GM12878 (cell line): ENCODE measurements around the gene PRMT7. TPM values are rescaled to one million over a fixed set of nuclear protein-coding genes. Genes with fewer than 3 reads are reported as not detected.

Source experiments
- BCLAF1 ChIP-seq: fragments of 450-650 bp; IDR thresholded peaks from 2 replicates; pipeline ENCODE4 v1.6.1; 2017; ENCODE audit warnings: antibody characterized with exemption, mild to moderate bottlenecking, moderate library complexity
- BHLHE40 ChIP-seq, 2 experiments: fragments of 450-650 bp in 1 of 2; IDR thresholded peaks; 2 replicates each; pipeline ENCODE4 v1.6.1; 2011 to 2017; ENCODE audit warnings: low read depth in 2 of 2, borderline replicate concordance in 1 of 2, improper control_type of control experiment in 1 of 2, low read length in 1 of 2, mild to moderate bottlenecking in 1 of 2
- CREM ChIP-seq: IDR thresholded peaks from 2 replicates; pipeline ENCODE4 v1.6.1; 2014; ENCODE audit warnings: antibody characterized with exemption, low read depth
- E2F4 ChIP-seq: IDR thresholded peaks from 2 replicates; pipeline ENCODE4 v1.6.1; 2012; ENCODE audit warnings: low read depth, low read length, improper control_type of control experiment
- ETV6 ChIP-seq, 2 experiments: fragments of 450-650 bp in 1 of 2; IDR thresholded peaks in 1 of 2; conservative IDR thresholded peaks in 1 of 2; 2 replicates each; pipeline ENCODE4 v1.6.1; 2014; ENCODE audit warnings: antibody characterized with exemption in 1 of 2, borderline replicate concordance in 1 of 2, low read depth in 1 of 2, mild to moderate bottlenecking in 1 of 2, moderate library complexity in 1 of 2
- JUNB ChIP-seq: IDR thresholded peaks from 2 replicates; pipeline ENCODE4 v1.6.1; 2016; ENCODE audit warnings: antibody characterized with exemption, mild to moderate bottlenecking
- MLLT1 ChIP-seq: fragments of 450-650 bp; IDR thresholded peaks from 2 replicates; pipeline ENCODE4 v1.6.1; 2016; ENCODE audit warnings: mild to moderate bottlenecking
- MYB ChIP-seq: fragments of 150-350 bp; IDR thresholded peaks from 2 replicates; pipeline ENCODE4 v1.6.1; 2014; ENCODE audit warnings: mild to moderate bottlenecking, low read depth, low read length, borderline replicate concordance
- NFXL1 ChIP-seq: fragments of 450-650 bp; IDR thresholded peaks from 2 replicates; pipeline ENCODE4 v1.6.1; 2017; ENCODE audit warnings: antibody characterized with exemption, mild to moderate bottlenecking, borderline replicate concordance
- NFYA ChIP-seq: IDR thresholded peaks from 2 replicates; pipeline ENCODE4 v1.6.1; 2011; ENCODE audit warnings: low read depth, mild to moderate bottlenecking, low read length, improper control_type of control experiment, borderline replicate concordance
- NR2F1 ChIP-seq: fragments of 450-650 bp; conservative IDR thresholded peaks from 2 replicates; pipeline ENCODE4 v1.6.1; 2017; ENCODE audit warnings: mild to moderate bottlenecking
- PAX5 ChIP-seq: IDR thresholded peaks from 2 replicates; pipeline ENCODE4 v1.6.1; 2011; ENCODE audit warnings: low read depth, low read length, borderline replicate concordance
- POLR2A ChIP-seq: IDR thresholded peaks from 2 replicates; pipeline ENCODE4 v1.6.1; 2011; ENCODE audit warnings: low read depth, mild to moderate bottlenecking, low read length
- RELA ChIP-seq: fragments of 450-650 bp; IDR thresholded peaks from 2 replicates; pipeline ENCODE4 v1.8.0; 2014; ENCODE audit warnings: borderline replicate concordance; ENCODE audit not compliant: partially characterized antibody
- SKIL ChIP-seq: fragments of 450-650 bp; IDR thresholded peaks from 2 replicates; pipeline ENCODE4 v1.6.1; 2017; ENCODE audit warnings: mild to moderate bottlenecking, low read depth, inconsistent platforms; ENCODE audit not compliant: poor library complexity, severe bottlenecking
- SPI1 ChIP-seq: IDR thresholded peaks from 2 replicates; pipeline ENCODE4 v1.6.1; 2011; ENCODE audit warnings: low read depth, mild to moderate bottlenecking, low read length, moderate library complexity, borderline replicate concordance; ENCODE audit not compliant: insufficient read depth
- TARDBP ChIP-seq: IDR thresholded peaks from 2 replicates; pipeline ENCODE4 v1.6.1; 2016; ENCODE audit warnings: borderline replicate concordance
- YY1 ChIP-seq: IDR thresholded peaks from 2 replicates; pipeline ENCODE4 v1.6.1; 2011; ENCODE audit warnings: low read depth, mild to moderate bottlenecking, low read length
- ZBTB33 ChIP-seq: fragments of 450-650 bp; IDR thresholded peaks from 2 replicates; pipeline ENCODE4 v1.6.1; 2017; ENCODE audit warnings: mild to moderate bottlenecking
- polyA plus RNA-seq, 11 experiments: library from polyadenylated mRNA; depleted of rRNA in 4 of 11; unstranded in 6 of 11; stranded (reverse) in 5 of 11; fragments of >200 nt; fragmentation: Nextera tagmentation in 4 of 11; fragmentation: Illumina TruSeq in 1 of 11; extraction: Ambion mirVana in 4 of 11; extraction: Trizol in 1 of 11; gene quantifications; 1 replicate in 1 of 11; 2 replicates in 10 of 11; pipeline versions ENCODE4 v1.2.1 to v1.2.3, GENCODE V29; 2011 to 2016; ENCODE audit warnings: inconsistent platforms in 2 of 11, missing spikeins in 2 of 11, low read depth in 1 of 11
- total RNA-seq, 4 experiments: library from RNA; depleted of rRNA in 3 of 4; stranded (reverse); fragments of >200 nt in 3 of 4; fragmentation: Illumina TruSeq in 1 of 4; extraction: Trizol in 1 of 4; gene quantifications; 2 replicates each; pipeline versions ENCODE4 v1.2.1 to v1.2.3, GENCODE V29; 2013 to 2021

Gene PRMT7
- total and polyA plus RNA-seq, 10 of the 15 experiments (the other 5 are each of a cell fraction or from before 2014, with no cell fraction given), result 5.1 to 56.1 (median 42.0) TPM

GRCh38 chr16:68264128-68265077 lies 46.4 kb upstream of the PRMT7 start, which contains the start of gene SLC7A6 (continued):
- 0 out of 2 replicates have a peak, but pooled peaks have one; percentile 42 for TF ChIP-seq YY1
- TF ChIP-seq JUNB, result no peak
- peak; percentile 81 for TF ChIP-seq POLR2A
- peak; percentile 39 to 78; a peak in 3 of 4 replicates for TF ChIP-seq BHLHE40 (IDR thresholded peaks at IDR 0.05; ENCODE audit: borderline replicate concordance in 1 of 2, low read depth in 2 of 2, low read length in 1 of 2)
- TF ChIP-seq ZBTB33, result no peak
- peak; percentile 75 for TF ChIP-seq NR2F1
- TF ChIP-seq TARDBP, result 0 out of 2 replicates have a peak, but pooled peaks have one; percentile 14
- TF ChIP-seq RELA, result no peak
- 0 out of 2 replicates have a peak, but pooled peaks have one; percentile 42 for TF ChIP-seq MLLT1
- TF ChIP-seq BCLAF1, result no peak
- peak; percentile 45; the same call in 1 of the 2 replicates for TF ChIP-seq CREM
- TF ChIP-seq NFYA, result no peak
- TF ChIP-seq MYB, result no peak
- no peak for TF ChIP-seq SKIL
- no peak for TF ChIP-seq SPI1
- 0 out of 2 replicates have a peak, but pooled peaks have one; percentile 4 for TF ChIP-seq PAX5
- no peak for TF ChIP-seq NFXL1
- no peak for TF ChIP-seq ETV6 (conservative IDR thresholded peaks at IDR 0.05 in 1 of 2, IDR thresholded peaks at IDR 0.05 in 1 of 2; ENCODE audit: borderline replicate concordance in 1 of 2, low read depth in 1 of 2)
- no peak for TF ChIP-seq E2F4
